ENCODE results near the gene MAST1. TPM values are rescaled to one million over a fixed set of nuclear protein-coding genes. Genes with fewer than 3 reads are reported as not detected.
A peak's percentile ranks its signal among the peaks of the same experiment; 100 is the strongest.

The MAST1 gene
- total RNA-seq, result 16.7 and 17.7 TPM in 2 replicates
- long read RNA-seq, result 0 reads

- peak; percentile 75 for TF ChIP-seq CTCF (conservative IDR thresholded peaks at IDR 0.05)
- Mint-ChIP-seq H3K4me1 (peaks cover 44% of the 10 kb centered on the region), H3K27ac (ENCODE audit: unreplicated experiment) (peak within 1 kb of the TSS; percentile 15), H3K36me3 (ENCODE audit: low read depth) (no peaks in the 10 kb centered on the region), H3K4me3 (peak within 1 kb of the TSS; percentile 82), H3K9me3 (no peaks in the 10 kb centered on the region), H3K27me3 (ENCODE audit: low read depth) (peaks cover 82% of the 10 kb centered on the region)
- DNase-seq (ENCODE audit: low read depth, low spot score), result peak; percentile 54
Observed at GRCh38 chr19:12838182-12838885, at the start of gene MAST1. Gene MAST1 (plus strand): TSS chr19:12838515. CDS start chr19:12838573, 58 bp downstream.

DNA sequence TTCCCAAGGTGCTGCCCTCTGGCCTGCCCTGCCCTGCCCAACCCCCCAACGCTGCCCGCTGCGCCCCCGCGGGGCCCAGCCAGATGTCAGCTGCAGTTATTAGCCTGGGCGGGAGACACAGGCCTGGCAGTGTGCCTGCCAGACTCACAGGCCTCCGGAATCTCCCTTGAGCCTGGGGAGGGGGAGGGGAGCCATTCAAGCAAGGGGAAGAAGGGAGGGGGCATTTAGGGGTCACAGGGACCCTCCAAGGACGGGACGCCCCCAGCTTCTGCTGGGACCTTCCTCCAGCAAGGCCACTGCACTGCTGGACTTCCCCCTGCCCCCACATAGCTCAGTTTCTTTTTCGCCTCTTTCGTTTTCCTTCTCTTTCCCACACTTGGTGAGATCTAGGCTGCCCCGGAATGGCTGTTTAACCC is 49.6 kb upstream of the MAST1 start:
- TF ChIP-seq CTCF (conservative IDR thresholded peaks at IDR 0.05), result no peak
- no peak overlapping the region for H3K27ac Mint-ChIP-seq (ENCODE audit: unreplicated experiment)
- H3K4me3 Mint-ChIP-seq, result peak overlapping the region; percentile 83
- peaks cover 11% of the 10 kb centered on the region for H3K27me3 Mint-ChIP-seq (ENCODE audit: low read depth)
- peaks cover 32% of the 10 kb centered on the region for H3K4me1 Mint-ChIP-seq
- H3K36me3 Mint-ChIP-seq (ENCODE audit: low read depth), result no peaks in the 10 kb centered on the region
- H3K9me3 Mint-ChIP-seq, result no peaks in the 10 kb centered on the region
- DNase-seq (ENCODE audit: low read depth, low spot score), result no peak

DNA sequence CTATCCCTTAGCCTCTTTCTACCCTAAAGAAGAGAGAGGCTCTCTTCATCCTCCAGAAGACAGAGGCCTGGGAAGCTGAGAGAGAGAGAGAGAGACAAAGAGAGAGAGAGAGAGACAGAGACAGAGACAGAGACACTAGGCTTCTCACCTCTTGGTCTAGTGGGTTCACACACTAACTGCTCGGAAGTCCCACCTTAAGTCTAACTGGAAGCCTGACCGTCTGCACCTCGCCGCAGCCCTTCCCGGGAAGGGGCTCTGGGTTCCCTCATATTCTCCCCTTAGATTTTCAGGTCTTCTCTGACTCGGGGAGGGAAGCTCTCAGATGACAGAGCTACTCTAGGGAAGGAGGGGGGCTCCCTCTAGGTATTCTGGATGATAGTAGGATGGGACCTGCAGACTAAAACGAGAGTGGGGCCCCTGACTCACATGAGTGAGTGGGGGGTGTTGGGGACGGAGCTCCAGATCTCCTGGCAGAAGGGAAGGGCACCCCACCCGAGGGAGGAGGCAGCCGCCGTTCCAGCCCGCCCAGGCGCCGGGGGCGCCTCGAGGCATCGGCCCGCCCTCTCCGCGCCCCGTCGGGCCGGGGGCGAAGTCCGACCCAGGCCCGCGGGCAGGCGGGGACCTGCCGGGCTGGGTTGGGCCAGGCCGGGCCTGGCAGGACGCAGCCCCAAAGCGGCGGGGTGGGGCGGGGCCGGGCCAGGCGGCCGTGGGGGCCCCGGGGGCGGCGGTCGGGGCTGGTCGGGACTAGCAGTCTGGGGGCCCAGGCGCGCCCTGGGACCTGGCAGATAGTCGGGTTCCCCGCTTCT is 49.0 kb upstream of the MAST1 start:
- peaks cover 15% of the 10 kb centered on the region for H3K27me3 Mint-ChIP-seq (ENCODE audit: low read depth)
- no peak for DNase-seq (ENCODE audit: low read depth, low spot score)
- TF ChIP-seq CTCF (conservative IDR thresholded peaks at IDR 0.05), result no peak
- H3K27ac Mint-ChIP-seq (ENCODE audit: unreplicated experiment), result peak overlapping the region; percentile 39
- H3K9me3 Mint-ChIP-seq, result no peaks in the 10 kb centered on the region
- peaks cover 35% of the 10 kb centered on the region for H3K4me1 Mint-ChIP-seq
- H3K4me3 Mint-ChIP-seq, result peak overlapping the region; percentile 83
- H3K36me3 Mint-ChIP-seq (ENCODE audit: low read depth), result no peaks in the 10 kb centered on the region

GRCh38 chr19:12789904-12790619 is 48.3 kb upstream of the MAST1 start:
- Mint-ChIP-seq H3K27me3 (ENCODE audit: low read depth) (peaks cover 15% of the 10 kb centered on the region), H3K36me3 (ENCODE audit: low read depth) (no peaks in the 10 kb centered on the region), H3K4me1 (peaks cover 39% of the 10 kb centered on the region), H3K4me3 (peak overlapping the region; percentile 80), H3K9me3 (no peaks in the 10 kb centered on the region), H3K27ac (ENCODE audit: unreplicated experiment) (peak overlapping the region; percentile 86)
- peak; percentile 89 for DNase-seq (ENCODE audit: low read depth, low spot score)
- no peak for TF ChIP-seq CTCF (conservative IDR thresholded peaks at IDR 0.05)

DNA sequence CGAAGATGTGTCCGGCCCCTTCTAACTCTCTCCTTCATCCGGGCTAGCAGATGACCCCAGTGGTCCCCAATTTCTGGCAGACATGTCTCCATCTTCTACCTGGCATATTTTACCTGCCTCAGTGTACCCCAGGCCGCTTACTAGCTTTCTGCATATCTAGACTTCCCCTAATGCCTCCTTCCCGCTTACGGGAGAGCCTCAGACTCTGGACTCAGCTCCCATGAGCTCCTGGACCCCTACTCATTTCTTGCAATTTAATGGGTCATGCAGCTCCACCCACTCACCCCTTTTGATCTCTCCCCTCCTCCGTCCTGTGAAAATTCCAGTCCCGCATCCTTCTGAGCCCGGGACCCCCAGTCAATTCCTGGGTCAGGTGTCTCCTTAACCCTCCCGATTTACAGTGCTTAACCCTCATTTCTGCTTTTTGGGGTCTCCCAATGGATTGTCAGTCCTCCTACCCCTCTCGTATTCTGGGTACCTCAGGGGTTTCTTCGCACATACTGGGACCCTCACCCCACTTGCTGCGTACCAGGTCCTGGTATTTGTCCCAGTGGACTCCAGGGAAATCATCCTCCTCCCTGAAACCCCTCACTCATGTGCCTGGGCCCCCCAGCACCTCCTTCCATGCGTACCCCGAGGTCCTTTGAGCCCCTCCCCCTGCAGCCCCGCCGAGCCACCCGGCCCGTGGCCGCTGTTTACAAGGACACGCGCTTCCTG is 47.5 kb upstream of the MAST1 start:
- Mint-ChIP-seq H3K4me1 (peaks cover 41% of the 10 kb centered on the region), H3K9me3 (no peaks in the 10 kb centered on the region), H3K36me3 (ENCODE audit: low read depth) (no peaks in the 10 kb centered on the region), H3K27me3 (ENCODE audit: low read depth) (peaks cover 15% of the 10 kb centered on the region), H3K27ac (ENCODE audit: unreplicated experiment) (no peak overlapping the region), H3K4me3 (peak overlapping the region; percentile 80)
- TF ChIP-seq CTCF (conservative IDR thresholded peaks at IDR 0.05), result no peak
- DNase-seq (ENCODE audit: low read depth, low spot score), result no peak
